Measurements from ENCODE around the gene INPP4A. TPM values are rescaled to one million over a fixed set of nuclear protein-coding genes. Genes with fewer than 3 reads are reported as not detected.
A peak's percentile ranks its signal among the peaks of the same experiment; 100 is the strongest.

Gene INPP4A
- total and polyA plus RNA-seq, 8 donors, result 1.5 to 65.3 (median 12.2) TPM

DNA sequence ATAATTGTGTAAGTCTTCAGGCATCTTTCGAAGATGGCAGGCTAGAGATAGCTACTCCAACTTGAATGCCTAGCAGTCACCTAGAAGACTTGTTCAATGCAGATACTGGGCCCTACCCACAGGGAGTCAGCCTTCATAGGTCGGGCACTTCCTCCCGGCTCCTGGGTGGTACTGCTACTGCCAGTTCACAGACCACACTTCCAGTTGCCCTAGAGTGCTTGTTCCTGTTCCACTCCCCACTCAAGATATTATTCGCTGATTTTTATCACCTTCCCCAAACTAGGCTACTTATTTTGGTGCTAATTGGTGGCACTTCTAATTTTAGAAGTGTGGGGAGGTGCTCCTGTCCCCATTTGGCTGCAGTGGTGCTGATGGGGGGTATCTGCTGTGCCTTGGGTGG, 34.2 kb downstream of the INPP4A start:
- Histone ChIP-seq H3K27ac (peak overlapping the region in 1 of 5 donors; percentile 64), H3K4me1 (peaks cover 31 to 96% (median 59%) of the 10 kb centered on the region in 4 donors), H3K27me3 (no peaks in the 10 kb centered on the region), H3K4me3 (no peak overlapping the region), H3K36me3 (no peaks in the 10 kb centered on the region), H3K9me3 (no peaks in the 10 kb centered on the region)
- no peak for DNase-seq
- intact Hi-C loops (cut with DNase I; ENCODE audit: low total_unique reads), result no loop called here
- 74 to 81% (median 77%) methylated on average over 4 of the region's 4 CpGs for WGBS, 5 donors
- no peak for TF ChIP-seq POLR2A (IDR thresholded peaks at IDR 0.05)
- TF ChIP-seq, protein P1, sequence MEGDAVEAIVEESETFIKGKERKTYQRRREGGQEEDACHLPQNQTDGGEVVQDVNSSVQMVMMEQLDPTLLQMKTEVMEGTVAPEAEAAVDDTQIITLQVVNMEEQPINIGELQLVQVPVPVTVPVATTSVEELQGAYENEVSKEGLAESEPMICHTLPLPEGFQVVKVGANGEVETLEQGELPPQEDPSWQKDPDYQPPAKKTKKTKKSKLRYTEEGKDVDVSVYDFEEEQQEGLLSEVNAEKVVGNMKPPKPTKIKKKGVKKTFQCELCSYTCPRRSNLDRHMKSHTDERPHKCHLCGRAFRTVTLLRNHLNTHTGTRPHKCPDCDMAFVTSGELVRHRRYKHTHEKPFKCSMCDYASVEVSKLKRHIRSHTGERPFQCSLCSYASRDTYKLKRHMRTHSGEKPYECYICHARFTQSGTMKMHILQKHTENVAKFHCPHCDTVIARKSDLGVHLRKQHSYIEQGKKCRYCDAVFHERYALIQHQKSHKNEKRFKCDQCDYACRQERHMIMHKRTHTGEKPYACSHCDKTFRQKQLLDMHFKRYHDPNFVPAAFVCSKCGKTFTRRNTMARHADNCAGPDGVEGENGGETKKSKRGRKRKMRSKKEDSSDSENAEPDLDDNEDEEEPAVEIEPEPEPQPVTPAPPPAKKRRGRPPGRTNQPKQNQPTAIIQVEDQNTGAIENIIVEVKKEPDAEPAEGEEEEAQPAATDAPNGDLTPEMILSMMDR (IDR thresholded peaks at IDR 0.05), result no peak
- no peak for TF ChIP-seq EP300 (IDR thresholded peaks at IDR 0.05)
- TF ChIP-seq POLR2AphosphoS5 (IDR thresholded peaks at IDR 0.05), result no peak

DNA sequence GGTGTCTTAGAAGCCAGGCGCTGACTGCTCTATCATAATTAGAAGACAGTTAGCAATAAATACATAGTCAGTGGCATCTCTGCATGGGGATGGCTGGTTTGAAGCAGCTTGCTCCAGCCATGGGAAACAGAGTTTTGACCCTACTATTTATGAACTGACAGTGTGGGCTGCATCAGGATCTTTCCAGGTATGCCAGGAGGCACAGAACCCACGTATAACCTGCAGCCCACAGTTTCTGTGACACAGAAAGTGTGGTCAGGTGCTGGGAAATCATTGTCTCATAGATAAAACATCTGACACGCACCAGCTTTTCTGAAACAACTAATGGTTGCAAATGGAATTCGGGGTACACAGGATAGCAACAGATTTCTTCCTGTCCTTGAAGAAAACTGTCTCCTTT, 34.7 kb downstream of the INPP4A start:
- Histone ChIP-seq H3K4me3 (no peak overlapping the region), H3K4me1 (peaks cover 32 to 96% (median 60%) of the 10 kb centered on the region in 4 donors), H3K9me3 (no peaks in the 10 kb centered on the region), H3K27me3 (no peaks in the 10 kb centered on the region), H3K36me3 (no peaks in the 10 kb centered on the region), H3K27ac (peak overlapping the region in 1 of 5 donors; percentile 64)
- 54 to 73% (median 71%) methylated on average over 4 of the region's 4 CpGs for WGBS, 5 donors
- intact Hi-C loops (cut with DNase I; ENCODE audit: low total_unique reads), result no loop called here
- no peak for DNase-seq
- TF ChIP-seq, protein P1 (IDR thresholded peaks at IDR 0.05), result no peak
- no peak for TF ChIP-seq POLR2AphosphoS5 (IDR thresholded peaks at IDR 0.05)
- no peak for TF ChIP-seq EP300 (IDR thresholded peaks at IDR 0.05)
- TF ChIP-seq POLR2A (IDR thresholded peaks at IDR 0.05), result no peak

DNA sequence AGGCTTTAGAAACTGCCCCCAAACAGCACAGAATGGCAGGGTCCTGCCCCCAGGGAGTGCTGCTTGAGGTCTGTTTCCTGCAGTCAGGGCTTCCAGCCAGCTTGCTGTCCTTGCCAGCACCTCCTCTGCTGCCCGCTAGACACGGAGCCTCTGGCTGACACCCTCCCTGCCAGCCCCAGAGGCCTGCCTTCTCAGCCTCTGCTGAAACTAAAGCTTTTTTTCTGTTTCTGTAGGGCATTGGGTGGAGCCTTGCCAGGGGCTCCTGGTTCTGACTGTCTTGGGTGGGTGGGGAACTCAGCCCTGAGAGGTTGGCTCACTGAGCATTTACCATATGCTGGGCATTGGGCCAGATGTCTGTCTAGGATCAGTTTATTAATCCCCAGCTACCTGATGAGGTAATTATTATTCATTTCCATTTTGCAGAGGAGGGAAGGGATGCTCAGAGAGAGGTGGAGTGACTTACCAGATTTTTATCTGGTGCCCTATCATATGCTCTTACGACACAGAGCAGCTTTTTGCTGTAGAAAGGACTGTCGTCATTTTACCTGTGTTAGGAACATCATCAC, 35.4 kb downstream of the INPP4A start:
- 38 to 46% (median 41%) methylated on average over 4 of the region's 4 CpGs for WGBS, 5 donors
- no peaks in the 10 kb centered on the region for H3K36me3 ChIP-seq
- no peaks in the 10 kb centered on the region for H3K9me3 ChIP-seq
- TF ChIP-seq POLR2AphosphoS5 (IDR thresholded peaks at IDR 0.05) (no peak), POLR2A (IDR thresholded peaks at IDR 0.05) (no peak), EP300 (IDR thresholded peaks at IDR 0.05) (no peak)
- TF ChIP-seq, protein P1 (IDR thresholded peaks at IDR 0.05), result no peak
- H3K27ac ChIP-seq, result peak overlapping the region in 1 of 5 donors; percentile 64
- H3K4me1 ChIP-seq, result peaks cover 35 to 96% (median 61%) of the 10 kb centered on the region in 4 donors
- intact Hi-C loops (cut with DNase I; ENCODE audit: low total_unique reads), result no loop called here
- no peaks in the 10 kb centered on the region for H3K27me3 ChIP-seq
- H3K4me3 ChIP-seq, result no peak overlapping the region
- peak; percentile 77 to 83 for DNase-seq

DNA sequence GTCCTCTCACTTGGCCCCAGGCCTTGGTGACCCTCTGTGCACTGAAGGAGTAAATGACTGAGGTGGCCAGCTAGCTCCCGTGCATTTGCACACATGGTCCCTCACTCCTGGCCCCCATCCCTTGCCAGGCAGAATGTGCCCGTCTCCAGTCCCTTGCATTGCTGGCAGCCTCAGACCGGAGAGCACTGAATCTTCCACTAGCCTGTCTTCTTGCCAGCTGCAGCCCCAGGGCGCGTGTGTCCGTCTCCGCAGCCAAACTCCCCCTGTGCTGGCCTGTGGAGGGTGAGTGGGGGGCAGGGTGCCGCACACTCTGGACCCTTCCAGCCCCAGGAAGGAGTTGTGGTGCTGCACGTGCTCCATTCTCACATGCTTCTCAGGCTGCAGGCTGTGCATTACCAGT, 35.9 kb downstream of the INPP4A start:
- H3K27ac ChIP-seq, result no peak overlapping the region
- no peaks in the 10 kb centered on the region for H3K27me3 ChIP-seq
- TF ChIP-seq EP300 (IDR thresholded peaks at IDR 0.05) (no peak), POLR2AphosphoS5 (IDR thresholded peaks at IDR 0.05) (no peak), POLR2A (IDR thresholded peaks at IDR 0.05) (no peak)
- TF ChIP-seq, protein P1 (IDR thresholded peaks at IDR 0.05), result no peak
- peaks cover 33 to 96% (median 62%) of the 10 kb centered on the region in 4 donors for H3K4me1 ChIP-seq
- H3K36me3 ChIP-seq, result no peaks in the 10 kb centered on the region
- no peak overlapping the region for H3K4me3 ChIP-seq
- DNase-seq, result no peak
- H3K9me3 ChIP-seq, result no peaks in the 10 kb centered on the region
- 85 to 93% (median 93%) methylated on average over 8 to 9 of the region's 9 CpGs for WGBS, 5 donors
- intact Hi-C loops (cut with DNase I; ENCODE audit: low total_unique reads), result no loop called here
